ENCODE data around the gene RBM47. TPM values are rescaled to one million over a fixed set of nuclear protein-coding genes. Genes with fewer than 3 reads are reported as not detected.
A peak's percentile ranks its signal among the peaks of the same experiment; 100 is the strongest.
"Not testable (repeated sequence)": the region's sequence is repeated elsewhere in the genome, so short reads cannot be mapped to it uniquely, and the experiment has no call there.

Gene RBM47
- total RNA-seq, 4 donors from 2014 or later, result 182 to 423 (median 320) TPM

- H3K27ac ChIP-seq, result no peak overlapping the region
- no peak for TF ChIP-seq POLR2A (IDR thresholded peaks at IDR 0.05)
- no peak for TF ChIP-seq CTCF (IDR thresholded peaks at IDR 0.05)
- H3K4me1 ChIP-seq, result peaks cover 0 to 64% (median 0%) of the 10 kb centered on the region in 4 donors
- H3K4me3 ChIP-seq, result no peak overlapping the region
- DNase-seq, result no peak
- H3K36me3 ChIP-seq, result peaks cover 0 to 14% (median 0%) of the 10 kb centered on the region in 3 donors
- H3K9me3 ChIP-seq, result no peaks in the 10 kb centered on the region
- H3K27me3 ChIP-seq, result no peaks in the 10 kb centered on the region
Observed at GRCh38 chr4:40445671-40446070, 184.0 kb downstream of the RBM47 start.

GRCh38 chr4:40441430-40441829, 188.2 kb downstream of the RBM47 start:
- Histone ChIP-seq H3K36me3 (peaks cover 0 to 21% (median 0%) of the 10 kb centered on the region in 3 donors), H3K9me3 (no peaks in the 10 kb centered on the region), H3K4me1 (peaks cover 0 to 28% (median 0%) of the 10 kb centered on the region in 4 donors), H3K27me3 (no peaks in the 10 kb centered on the region), H3K4me3 (no peak overlapping the region), H3K27ac (peak overlapping the region in 2 of 4 donors; percentile 17 to 44)
- DNase-seq, result no peak
- no peak for TF ChIP-seq CTCF (IDR thresholded peaks at IDR 0.05)
- TF ChIP-seq POLR2A (IDR thresholded peaks at IDR 0.05), result no peak

DNA sequence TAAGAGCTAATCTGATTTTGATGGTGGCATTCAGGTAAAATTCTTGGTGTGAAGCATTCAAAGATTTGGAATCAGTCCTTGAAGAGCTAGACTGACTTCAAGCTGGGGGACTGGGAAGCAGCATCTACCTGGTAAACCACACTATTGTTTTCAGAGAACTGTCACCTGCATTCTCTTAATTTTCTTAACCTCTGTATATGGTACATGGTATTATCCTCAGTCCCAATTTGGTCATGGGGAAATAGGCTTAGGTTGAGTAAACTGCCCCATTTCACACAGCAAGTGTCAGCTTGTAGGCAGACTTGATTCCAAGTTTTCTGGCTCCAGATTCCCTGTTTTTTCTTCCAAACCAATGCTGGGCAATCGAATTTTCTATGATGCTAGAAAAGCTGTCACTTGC, 190.1 kb downstream of the RBM47 start:
- no peak for DNase-seq
- Histone ChIP-seq H3K36me3 (peaks cover 0 to 37% (median 3%) of the 10 kb centered on the region in 3 donors), H3K4me3 (no peak overlapping the region), H3K4me1 (peaks cover 0 to 20% (median 0%) of the 10 kb centered on the region in 4 donors), H3K27ac (no peak overlapping the region), H3K27me3 (no peaks in the 10 kb centered on the region), H3K9me3 (no peaks in the 10 kb centered on the region)
- TF ChIP-seq POLR2A (IDR thresholded peaks at IDR 0.05) (no peak), CTCF (IDR thresholded peaks at IDR 0.05) (no peak)

- no peak for DNase-seq
- Histone ChIP-seq H3K27me3 (no peaks in the 10 kb centered on the region), H3K36me3 (peaks cover 0 to 39% (median 3%) of the 10 kb centered on the region in 3 donors), H3K4me1 (peaks cover 0 to 20% (median 0%) of the 10 kb centered on the region in 4 donors), H3K27ac (no peak overlapping the region), H3K4me3 (no peak overlapping the region), H3K9me3 (no peaks in the 10 kb centered on the region)
- TF ChIP-seq CTCF (IDR thresholded peaks at IDR 0.05) (no peak), POLR2A (IDR thresholded peaks at IDR 0.05) (no peak)
Observed at GRCh38 chr4:40438384-40439026, 191.2 kb downstream of the RBM47 start.

- Histone ChIP-seq H3K9me3 (no peaks in the 10 kb centered on the region), H3K27ac (no peak overlapping the region), H3K4me1 (peaks cover 0 to 19% (median 0%) of the 10 kb centered on the region in 4 donors), H3K36me3 (peaks cover 0 to 45% (median 3%) of the 10 kb centered on the region in 3 donors), H3K27me3 (no peaks in the 10 kb centered on the region), H3K4me3 (no peak overlapping the region)
- TF ChIP-seq CTCF (IDR thresholded peaks at IDR 0.05) (no peak), POLR2A (IDR thresholded peaks at IDR 0.05) (no peak)
- no peak for DNase-seq
Observed at GRCh38 chr4:40437741-40438383, 191.8 kb downstream of the RBM47 start.

DNA sequence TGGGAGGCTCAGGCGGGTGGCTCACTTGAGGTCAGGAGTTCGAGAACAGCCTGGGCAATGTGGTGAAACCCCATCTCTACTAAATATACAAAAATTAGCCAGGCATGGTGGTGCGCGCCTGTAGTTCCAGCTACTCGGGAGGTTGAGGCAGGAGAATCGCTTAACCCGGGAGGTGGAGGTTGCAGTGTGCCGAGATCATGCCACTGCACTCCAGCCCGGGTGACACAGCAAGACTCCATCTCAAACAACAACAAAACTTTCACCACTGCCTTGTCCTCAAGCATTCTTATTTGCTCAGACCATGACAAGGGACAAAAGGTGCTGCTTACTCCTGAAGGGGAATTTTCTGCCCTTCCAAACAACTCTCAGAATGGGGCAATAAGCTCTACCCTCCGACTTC, 194.4 kb downstream of the RBM47 start:
- not testable (repeated sequence) for DNase-seq, H3K27ac ChIP-seq, H3K4me1 ChIP-seq, H3K27me3 ChIP-seq, H3K4me3 ChIP-seq, H3K9me3 ChIP-seq
- peaks cover 0 to 50% (median 3%) of the 10 kb centered on the region in 3 donors for H3K36me3 ChIP-seq

Measured in Peyer's patch (tissue), 4 donors.